Activated CD4-positive, alpha-beta T cell treated with anti-CD3 and anti-CD28 coated beads, Interleukin-2, Interleukin-6, amounts not matched to agents 100 ng/mL and 50 ng/mL, durations not matched to agents 16 hours and 8 hours (primary cell): ENCODE results near the gene ZNF503.
A peak's percentile ranks its signal among the peaks of the same experiment; 100 is the strongest.

Source experiments
- DNase-seq: peaks from one replicate; pipeline ENCODE4 v3.0.0-alpha.2; 2020

Gene ZNF503

DNA sequence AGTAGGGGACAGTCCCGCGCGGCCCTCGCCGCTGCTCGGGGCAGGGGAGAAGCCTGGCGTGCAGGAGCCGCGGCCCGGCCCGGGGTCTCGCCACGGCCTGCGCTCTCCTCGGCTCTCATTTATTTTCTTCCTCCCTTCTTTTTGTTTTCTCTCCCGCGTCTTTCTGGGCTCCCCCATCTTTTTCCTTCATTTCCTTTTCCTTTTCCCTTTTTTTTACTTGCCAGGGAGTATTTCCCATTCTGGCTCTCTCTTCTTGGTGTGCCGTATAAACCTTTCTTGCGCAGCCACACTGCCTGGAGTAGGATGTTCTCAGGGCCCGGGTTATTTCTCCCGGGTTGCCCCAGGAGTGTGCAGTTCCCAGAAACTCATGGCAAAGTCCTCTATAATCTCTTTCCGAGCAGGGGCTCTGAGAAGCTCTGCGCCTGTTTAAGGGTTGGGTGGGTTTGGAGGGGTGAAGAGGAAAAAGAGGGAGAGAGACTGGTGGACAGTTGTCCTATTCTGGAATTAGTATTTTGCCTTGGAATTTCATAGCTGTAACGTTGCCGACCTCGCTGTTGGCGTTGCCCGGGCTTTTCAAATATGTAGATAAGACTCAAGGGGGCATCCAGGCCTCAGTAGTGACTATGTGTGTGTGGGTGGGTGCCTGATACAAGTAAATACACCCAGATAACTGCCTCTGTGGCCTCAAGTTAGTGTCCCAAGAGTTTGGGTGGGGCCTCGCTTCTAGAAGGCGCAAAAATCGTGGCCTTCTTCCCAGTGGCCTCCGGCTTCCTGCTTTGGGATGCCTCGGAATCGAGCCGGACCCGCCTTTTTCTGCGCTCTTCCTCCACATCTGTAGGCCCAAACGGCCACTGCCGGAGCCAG is 4.3 kb upstream of the ZNF503 start:
- DNase-seq = no peak

- DNase-seq = no peak
These were observed 3.4 kb upstream of the ZNF503 start for GRCh38 chr10:75404815-75405597.

DNA sequence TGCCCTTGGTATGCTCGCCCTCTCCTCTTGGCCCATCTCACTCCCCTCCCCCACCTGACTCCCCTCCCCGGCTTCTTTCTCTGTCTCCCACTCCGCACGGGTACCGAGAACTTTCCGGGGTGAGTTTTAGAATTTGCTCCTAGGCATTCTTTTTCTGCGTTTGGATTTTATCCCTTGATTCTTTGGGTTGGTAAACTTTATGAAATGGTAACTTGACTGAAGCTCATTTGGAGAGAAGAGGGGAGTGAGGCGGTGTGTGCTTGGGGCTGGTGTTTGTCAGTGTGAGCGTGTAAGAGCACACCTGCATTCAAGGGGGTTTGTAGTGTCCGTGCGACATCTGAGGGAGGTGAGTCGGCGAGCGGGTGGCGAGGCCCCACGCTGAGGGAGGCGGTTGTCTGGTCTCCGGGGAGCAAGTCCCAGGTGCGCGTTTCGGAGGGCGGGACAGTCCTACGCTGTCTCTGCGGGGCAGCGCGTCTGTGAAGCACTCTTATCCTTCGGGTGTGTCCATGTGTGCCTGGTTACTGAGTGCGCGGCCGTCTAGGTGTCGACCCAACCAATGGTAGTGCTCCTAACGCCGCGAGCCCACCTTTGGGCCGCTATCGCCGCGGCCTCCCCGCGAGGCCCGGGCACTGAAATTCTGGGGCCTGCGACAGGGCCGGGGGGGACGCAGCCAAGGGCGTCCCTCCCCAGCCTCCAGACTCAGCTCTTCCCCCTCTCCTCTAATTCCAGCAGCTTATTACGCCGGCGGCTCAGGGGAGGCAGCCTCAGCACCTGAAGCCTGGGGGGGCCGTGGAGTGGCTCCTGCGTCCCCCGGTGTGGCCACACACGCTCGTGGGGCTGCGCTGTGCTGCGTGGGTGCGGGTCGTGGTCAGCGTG is 2.6 kb upstream of the ZNF503 start:
- no peak for DNase-seq

GRCh38 chr10:75403144-75403938 is 1.8 kb upstream of the ZNF503 start:
- no peak for DNase-seq

GRCh38 chr10:75402486-75403143 is 1.1 kb upstream of the ZNF503 start:
- DNase-seq = no peak

- peak; percentile 32 for DNase-seq
These were observed 594 bp downstream of the ZNF503 start for GRCh38 chr10:75400771-75401568.

GRCh38 chr10:75400163-75400770 is 1.3 kb downstream of the ZNF503 start:
- no peak for DNase-seq

DNA sequence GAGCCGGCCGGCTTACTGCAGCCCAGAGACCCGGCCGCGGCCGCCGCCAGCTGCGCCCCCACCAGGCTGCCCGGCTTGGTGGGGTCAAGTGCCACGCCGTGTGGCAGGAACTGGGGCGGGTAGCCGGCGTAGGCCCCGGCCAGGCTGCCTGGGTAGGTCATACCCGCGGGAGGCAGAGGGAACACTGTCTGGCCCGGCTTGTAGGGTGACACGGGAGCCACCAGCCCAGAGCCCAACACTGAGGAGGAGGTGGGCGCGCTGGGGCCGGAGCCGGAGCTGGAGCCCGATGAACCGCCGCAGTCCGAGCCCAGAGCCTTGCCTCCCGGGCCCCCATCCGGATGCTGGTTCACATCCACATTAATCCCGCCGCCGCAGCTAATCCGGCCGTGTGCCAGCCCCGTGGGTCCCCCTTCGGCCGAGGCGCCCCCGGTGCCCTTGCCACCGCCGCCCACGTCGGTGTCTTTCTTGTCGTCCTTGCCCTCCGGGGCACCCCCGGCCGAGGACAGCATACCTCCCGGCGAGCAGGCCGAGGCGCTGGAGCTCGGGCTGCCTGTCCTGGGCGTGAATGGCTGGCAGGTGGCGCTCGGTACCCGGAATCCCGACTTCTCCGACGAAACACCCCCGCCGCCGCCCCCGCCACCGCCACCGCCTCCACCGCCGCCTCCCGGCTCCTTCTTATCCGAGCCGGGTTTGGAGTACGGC is 2.0 kb downstream of the ZNF503 start:
- DNase-seq = peak; percentile 65

DNA sequence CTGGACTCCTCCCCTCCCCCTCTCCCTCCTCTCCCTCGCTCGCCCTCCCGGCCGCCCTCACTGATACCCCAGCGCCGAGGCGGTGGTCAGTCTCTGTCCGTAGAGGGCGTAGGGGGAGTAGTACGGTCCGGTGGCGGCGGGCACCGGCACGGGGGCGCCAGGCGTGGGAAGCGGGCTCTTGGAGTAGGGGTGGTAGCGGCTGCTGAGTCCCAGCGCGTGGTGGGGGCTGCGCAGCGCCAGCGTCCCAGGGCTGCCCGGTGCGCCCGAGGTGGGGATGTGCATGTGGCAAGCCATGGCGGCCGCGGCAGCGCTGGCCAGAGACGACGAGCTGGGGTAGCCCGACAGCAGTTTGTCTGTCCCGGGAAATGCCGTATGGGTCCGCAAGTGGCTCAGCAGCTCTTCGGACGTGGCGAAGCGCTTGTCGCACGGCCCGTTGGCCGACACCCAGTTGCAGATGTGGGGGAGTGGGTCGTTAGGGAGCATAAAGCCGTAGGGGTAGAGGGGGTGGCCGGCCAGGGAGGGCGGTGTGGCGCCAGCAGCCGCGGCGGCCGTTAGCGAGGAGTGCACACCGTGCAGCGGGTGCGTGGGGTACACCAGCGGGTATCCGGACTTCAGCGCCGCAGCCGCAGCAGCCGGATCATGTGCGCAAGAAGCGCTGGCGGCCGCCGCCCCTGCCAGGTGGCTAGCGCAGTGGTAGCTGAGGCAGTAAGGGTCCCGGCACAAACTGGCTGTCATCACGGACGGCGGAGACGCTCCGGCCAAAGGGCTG is 2.7 kb downstream of the ZNF503 start:
- no peak for DNase-seq

GRCh38 chr10:75398200-75398691 is 3.3 kb downstream of the ZNF503 start:
- no peak for DNase-seq

- no peak for DNase-seq
These were observed 3.9 kb downstream of the ZNF503 start for GRCh38 chr10:75397496-75398199.

- DNase-seq = no peak
These were observed 4.7 kb downstream of the ZNF503 start for GRCh38 chr10:75396631-75397495.

- DNase-seq = no peak
These were observed 5.5 kb downstream of the ZNF503 start for GRCh38 chr10:75395932-75396630.

DNA sequence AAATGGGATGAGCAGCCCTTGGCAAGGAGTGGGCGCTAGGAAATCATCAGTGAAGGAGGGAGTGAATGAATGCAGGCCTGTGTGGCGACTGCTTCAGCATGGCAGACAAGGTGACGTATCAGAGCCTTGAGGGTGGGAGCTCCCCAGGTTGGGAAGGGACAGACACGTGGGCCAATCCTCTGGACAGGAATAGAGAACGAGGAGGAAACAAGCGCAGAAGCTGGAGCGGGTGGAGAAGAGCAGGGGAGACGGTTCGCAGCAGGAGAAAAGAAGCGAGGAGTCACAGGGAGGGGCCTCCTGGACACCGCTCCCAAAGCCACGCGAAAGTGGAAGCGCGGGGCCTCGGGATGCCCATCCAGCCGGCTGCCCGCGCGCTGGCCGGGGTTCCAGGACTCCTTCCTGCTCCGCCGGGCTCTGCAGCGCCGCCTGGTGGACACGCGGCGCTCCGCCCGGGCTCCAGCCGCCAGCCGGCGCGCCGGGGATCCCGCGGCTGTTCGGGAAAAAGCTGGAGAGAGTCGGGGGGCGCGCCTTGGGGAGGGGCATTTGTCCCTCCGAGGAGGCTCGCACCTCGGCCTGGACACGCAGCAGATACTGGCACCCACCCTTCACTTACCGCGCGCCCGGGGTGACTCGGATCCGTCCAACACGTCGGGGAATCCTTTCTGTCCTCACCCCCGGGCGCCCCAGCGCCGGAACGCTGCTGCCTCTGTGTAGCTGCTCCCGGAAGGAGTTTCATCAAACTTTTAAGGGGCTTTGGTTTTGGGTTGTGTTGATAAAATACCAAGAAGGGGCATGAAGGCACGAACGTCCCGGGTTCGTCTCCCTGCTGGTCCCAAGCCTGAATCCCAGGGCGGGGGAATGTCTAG is 6.3 kb downstream of the ZNF503 start:
- DNase-seq = peak; percentile 39

- DNase-seq = no peak
These were observed 7.3 kb downstream of the ZNF503 start for GRCh38 chr10:75394221-75394620.
